HepG2 (cell line): ENCODE data around the gene CNOT1. TPM values are rescaled to one million over a fixed set of nuclear protein-coding genes. Genes with fewer than 3 reads are reported as not detected.

ENCODE experiments used
- ARID2 ChIP-seq: sonication (generic); formaldehyde crosslinking; IDR thresholded peaks from 2 replicates; pipeline ENCODE4 v1.8.1; 2022; ENCODE audit warnings: mild to moderate bottlenecking, missing genetic modification reagents, borderline replicate concordance
- HDAC6 ChIP-seq: fragments of 200-600 bp; sonication (generic); IDR thresholded peaks from 2 replicates; pipeline ENCODE4 v1.7.0; 2017; ENCODE audit warnings: mild to moderate bottlenecking, antibody characterized with exemption, low read length, low read depth
- HIC2 ChIP-seq: sonication (generic); formaldehyde crosslinking; IDR thresholded peaks from 2 replicates; pipeline ENCODE4 v1.9.0; 2022; ENCODE audit warnings: low read depth, missing genetic modification reagents
- HIVEP1 ChIP-seq: sonication (generic); formaldehyde crosslinking; IDR thresholded peaks from 2 replicates; pipeline ENCODE4 v1.4.0; 2020; ENCODE audit warnings: mild to moderate bottlenecking, missing genetic modification reagents
- MYPOP ChIP-seq: sonication (generic); formaldehyde crosslinking; IDR thresholded peaks from 2 replicates; pipeline ENCODE4 v1.8.1; 2023; ENCODE audit warnings: mild to moderate bottlenecking, moderate library complexity, missing genetic modification reagents
- NFKBIZ ChIP-seq: IDR thresholded peaks from 2 replicates; pipeline ENCODE4 v1.6.1; 2018; ENCODE audit warnings: missing genetic modification reagents, missing compliant biosample characterization
- PAXIP1 ChIP-seq: sonication (generic); formaldehyde crosslinking; conservative IDR thresholded peaks from 2 replicates; pipeline ENCODE4 v1.4.0; 2020; ENCODE audit warnings: mild to moderate bottlenecking, missing genetic modification reagents, moderate library complexity
- SKI ChIP-seq: fragments of 450-650 bp; IDR thresholded peaks from one replicate; pipeline ENCODE4 v1.6.1; 2018; ENCODE audit warnings: mild to moderate bottlenecking; ENCODE audit not compliant: partially characterized antibody
- ZNF326 ChIP-seq: sonication (generic); formaldehyde crosslinking; IDR thresholded peaks from 2 replicates; pipeline ENCODE4 v1.4.0; 2020; ENCODE audit warnings: missing genetic modification reagents, borderline replicate concordance
- ZNF605 ChIP-seq: sonication (generic); formaldehyde crosslinking; IDR thresholded peaks from 2 replicates; pipeline ENCODE4 v1.8.0; 2022; ENCODE audit warnings: mild to moderate bottlenecking, missing genetic modification reagents
- ZNF609 ChIP-seq: sonication (generic); formaldehyde crosslinking; IDR thresholded peaks from 2 replicates; pipeline ENCODE4 v1.4.0; 2020; ENCODE audit warnings: mild to moderate bottlenecking, missing genetic modification reagents, borderline replicate concordance
- ZNF615 ChIP-seq: sonication (generic); formaldehyde crosslinking; IDR thresholded peaks from 2 replicates; pipeline ENCODE4 v1.5.0; 2020; ENCODE audit warnings: mild to moderate bottlenecking, missing genetic modification reagents, borderline replicate concordance
- ZNF780A ChIP-seq: sonication (generic); formaldehyde crosslinking; IDR thresholded peaks from 2 replicates; pipeline ENCODE4 v1.8.0; 2022; ENCODE audit warnings: mild to moderate bottlenecking, missing genetic modification reagents, moderate library complexity
- ZSCAN22 ChIP-seq: sonication (generic); formaldehyde crosslinking; IDR thresholded peaks from 2 replicates; pipeline ENCODE4 v1.4.0; 2020; ENCODE audit warnings: mild to moderate bottlenecking, missing genetic modification reagents
- ZSCAN29 ChIP-seq: sonication (generic); formaldehyde crosslinking; conservative IDR thresholded peaks from 2 replicates; pipeline ENCODE4 v1.4.0; 2020; ENCODE audit warnings: mild to moderate bottlenecking, missing genetic modification reagents
- polyA plus RNA-seq, 8 experiments: library from polyadenylated mRNA; depleted of rRNA in 3 of 8; stranded (reverse) in 7 of 8; unstranded in 1 of 8; fragments of >200 nt; fragmentation: Illumina TruSeq in 4 of 8; extraction: Trizol in 4 of 8; gene quantifications; 2 replicates each; pipeline versions ENCODE4 v1.2.1 to v1.2.3, GENCODE V29; 2011 to 2016; ENCODE audit warnings: low read depth in 4 of 8, missing spikeins in 1 of 8, mixed read lengths in 1 of 8; ENCODE audit not compliant: insufficient read depth in 1 of 8
- total RNA-seq, 5 experiments: library from RNA; depleted of rRNA; stranded (reverse); fragments of >200 nt; fragmentation: Illumina TruSeq; extraction: Trizol; gene quantifications; 2 replicates each; pipeline ENCODE4 v1.2.3, GENCODE V29; 2016; ENCODE audit warnings: low read depth in 1 of 5

CNOT1 gene
- total and polyA plus RNA-seq, 2 of the 13 experiments (the other 11 are each of a cell fraction or from before 2014, with no cell fraction given) = 188 to 232 TPM

GRCh38 chr16:58654560-58655214 is 25.1 kb upstream of the CNOT1 start (continued):
- TF ChIP-seq PAXIP1 (CRISPR knock-in tag) (peak; percentile 34; the same call in 1 of the 2 replicates), ZNF780A (CRISPR knock-in tag) (no peak), ZNF326 (CRISPR knock-in tag) (no peak), ZNF615 (CRISPR knock-in tag) (no peak), ZSCAN22 (CRISPR knock-in tag) (0 out of 2 replicates have a peak, but pooled peaks have one; percentile 28), MYPOP (CRISPR knock-in tag) (0 out of 2 replicates have a peak, but pooled peaks have one; percentile 29), ARID2 (CRISPR knock-in tag) (0 out of 2 replicates have a peak, but pooled peaks have one; percentile 23), SKI (peak; percentile 15), NFKBIZ (CRISPR knock-in tag) (0 out of 2 replicates have a peak, but pooled peaks have one; percentile 17), ZSCAN29 (CRISPR knock-in tag) (0 out of 2 replicates have a peak, but pooled peaks have one; percentile 41), ZNF609 (0 out of 2 replicates have a peak, but pooled peaks have one; percentile 11), HIC2 (CRISPR knock-in tag) (no peak), HIVEP1 (CRISPR knock-in tag) (0 out of 2 replicates have a peak, but pooled peaks have one; percentile 38), HDAC6 (no peak), ZNF605 (no peak)
